IMR-90 (cell line): ENCODE measurements around the gene CXCR6. TPM values are rescaled to one million over a fixed set of nuclear protein-coding genes. Genes with fewer than 3 reads are reported as not detected.

Source experiments
- ATAC-seq: fragments of 200-7000 bp; cut with Tn5 transposase; 2 replicates; pipeline ENCODE4 v1.9.1; 2020; ENCODE audit warnings: low read depth, mild to moderate bottlenecking, moderate library complexity
- BruUV-seq: library from RNA; stranded (reverse); fragments of 400-500 nt; replicated peaks from 2 replicates; lab custom pipeline; 2021; lab: Mats Ljungman, UMichigan
- CTCF ChIA-PET: fragments of 300-600 bp; formaldehyde crosslinking; extraction: SDS; loops from one replicate; lab custom pipeline; 2021; ENCODE audit warnings: antibody characterized with exemption; lab: Yijun Ruan, JAX
- POLR2A ChIA-PET: fragments of 300-600 bp; sonication (Branson Sonifier 250); formaldehyde crosslinking; loops from one replicate; lab custom pipeline; 2022; ENCODE audit warnings: antibody characterized with exemption; ENCODE audit not compliant: unreplicated experiment; lab: Charles Lee
- DNase-seq: peaks from one replicate; pipeline ENCODE4 v3.0.0; 2013
- H2AFZ ChIP-seq: replicated peaks from 2 replicates; pipeline ENCODE3; 2013; ENCODE audit warnings: low read length, mild to moderate bottlenecking; ENCODE audit not compliant: poor library complexity
- H2AK5ac ChIP-seq: 2 replicates; pipeline ENCODE4 v1.6.1; 2013; ENCODE audit warnings: low read depth, low read length, inconsistent platforms
- H2AK9ac ChIP-seq: replicated peaks from 2 replicates; pipeline ENCODE3; 2013; ENCODE audit warnings: mild to moderate bottlenecking, low read depth, low read length, moderate library complexity; ENCODE audit not compliant: poor library complexity
- H2BK120ac ChIP-seq: 2 replicates; pipeline ENCODE4 v1.6.1; 2013; ENCODE audit warnings: low read depth, low read length, inconsistent platforms
- H2BK15ac ChIP-seq: 3 replicates; pipeline ENCODE4 v1.6.1; 2013; ENCODE audit warnings: low read depth, low read length, inconsistent platforms
- H2BK20ac ChIP-seq: 2 replicates; pipeline ENCODE4 v1.6.1; 2013; ENCODE audit warnings: low read depth, mild to moderate bottlenecking, inconsistent platforms, low read length, moderate library complexity
- H2BK5ac ChIP-seq: 2 replicates; pipeline ENCODE4 v1.6.1; 2013; ENCODE audit warnings: mild to moderate bottlenecking, low read depth, low read length, inconsistent platforms; ENCODE audit not compliant: poor library complexity, severe bottlenecking
- H3K14ac ChIP-seq: replicated peaks from 2 replicates; pipeline ENCODE4 v1.6.1; 2013; ENCODE audit warnings: low read depth, low read length, inconsistent platforms
- H3K18ac ChIP-seq: 2 replicates; pipeline ENCODE4 v1.6.1; 2013; ENCODE audit warnings: low read depth, low read length, control low read depth
- H3K23ac ChIP-seq: 2 replicates; pipeline ENCODE4 v1.6.1; 2013; ENCODE audit warnings: low read depth, low read length, inconsistent platforms
- H3K27ac ChIP-seq: 2 replicates; pipeline ENCODE4 v1.5.1; 2013; ENCODE audit warnings: mild to moderate bottlenecking, control low read depth, low read length; ENCODE audit not compliant: insufficient read depth
- H3K27me3 ChIP-seq: 2 replicates; pipeline ENCODE4 v1.6.1; 2013; ENCODE audit warnings: low read length; ENCODE audit not compliant: control insufficient read depth, insufficient read depth
- H3K36me3 ChIP-seq: 2 replicates; pipeline ENCODE4 v1.6.1; 2013; ENCODE audit warnings: low read length, mixed read lengths; ENCODE audit not compliant: control insufficient read depth, insufficient read depth
- H3K4ac ChIP-seq: 2 replicates; pipeline ENCODE4 v1.6.1; 2013; ENCODE audit warnings: low read depth, low read length, inconsistent platforms
- H3K4me1 ChIP-seq: 2 replicates; pipeline ENCODE4 v1.6.1; 2013; ENCODE audit warnings: low read length, mixed read lengths; ENCODE audit not compliant: control insufficient read depth, insufficient read depth
- H3K4me2 ChIP-seq: 2 replicates; pipeline ENCODE4 v1.6.1; 2013; ENCODE audit warnings: low read depth, mild to moderate bottlenecking, control low read depth, low read length, moderate library complexity
- H3K4me3 ChIP-seq: 2 replicates; pipeline ENCODE4 v1.5.1; 2013; ENCODE audit warnings: low read depth, mild to moderate bottlenecking, control low read depth, low read length, moderate library complexity; ENCODE audit not compliant: insufficient read depth
- H3K56ac ChIP-seq: 2 replicates; pipeline ENCODE4 v1.6.1; 2013; ENCODE audit warnings: low read length, inconsistent platforms; ENCODE audit not compliant: insufficient read depth; ENCODE audit errors: extremely low read depth
- H3K79me1 ChIP-seq, 2 experiments: 2 replicates each; pipeline ENCODE4 v1.6.1; 2013; ENCODE audit warnings: low read length in 2 of 2, inconsistent platforms in 1 of 2, low read depth in 1 of 2
- H3K9ac ChIP-seq: 2 replicates; pipeline ENCODE4 v1.6.1; 2013; ENCODE audit warnings: low read depth, low read length, control low read depth
- H3K9me1 ChIP-seq: 2 replicates; pipeline ENCODE4 v1.6.1; 2013; ENCODE audit warnings: low read length, inconsistent platforms; ENCODE audit not compliant: insufficient read depth
- H3K9me3 ChIP-seq: 2 replicates; pipeline ENCODE4 v1.6.1; 2013; ENCODE audit warnings: low read length; ENCODE audit not compliant: control insufficient read depth, insufficient read depth
- H4K20me1 ChIP-seq: 2 replicates; pipeline ENCODE4 v1.6.1; 2013; ENCODE audit warnings: low read length, inconsistent platforms; ENCODE audit not compliant: insufficient read depth
- H4K5ac ChIP-seq: 2 replicates; pipeline ENCODE4 v1.6.1; 2013; ENCODE audit warnings: mild to moderate bottlenecking, low read depth, low read length, control low read depth
- H4K8ac ChIP-seq, 2 experiments: 2 replicates each; pipeline ENCODE4 v1.6.1; 2013; ENCODE audit warnings: low read depth in 2 of 2, low read length in 2 of 2, control low read depth in 1 of 2, inconsistent platforms in 1 of 2
- H4K91ac ChIP-seq: 2 replicates; pipeline ENCODE4 v1.6.1; 2013; ENCODE audit warnings: low read depth, low read length, inconsistent platforms; ENCODE audit not compliant: insufficient read depth
- BHLHE40 ChIP-seq: fragments of 150-350 bp; IDR thresholded peaks from 2 replicates; pipeline ENCODE4 v1.6.1; 2016; ENCODE audit warnings: mild to moderate bottlenecking, low read depth, low read length
- CEBPB ChIP-seq: IDR thresholded peaks from 2 replicates; pipeline ENCODE4 v1.6.1; 2012; ENCODE audit warnings: low read depth, low read length, improper control_type of control experiment
- MAFK ChIP-seq: IDR thresholded peaks from 2 replicates; pipeline ENCODE4 v1.6.1; 2012; ENCODE audit warnings: low read depth, low read length, improper control_type of control experiment
- MXI1 ChIP-seq: IDR thresholded peaks from 2 replicates; pipeline ENCODE4 v1.6.1; 2012; ENCODE audit warnings: low read depth, mild to moderate bottlenecking, low read length, moderate library complexity, borderline replicate concordance
- NFE2L2 ChIP-seq: fragments of 150-350 bp; IDR thresholded peaks from 2 replicates; pipeline ENCODE4 v1.6.1; 2016; ENCODE audit warnings: low read depth, mild to moderate bottlenecking, low read length
- POLR2A ChIP-seq: IDR thresholded peaks from 2 replicates; pipeline ENCODE4 v1.6.1; 2012; ENCODE audit warnings: mild to moderate bottlenecking, low read depth, low read length
- RAD21 ChIP-seq: IDR thresholded peaks from 2 replicates; pipeline ENCODE4 v1.6.1; 2012; ENCODE audit warnings: low read length, improper control_type of control experiment
- RCOR1 ChIP-seq: IDR thresholded peaks from 2 replicates; pipeline ENCODE4 v1.6.1; 2012; ENCODE audit warnings: mild to moderate bottlenecking, low read length, improper control_type of control experiment; ENCODE audit not compliant: insufficient replicate concordance
- RFX5 ChIP-seq: IDR thresholded peaks from 2 replicates; pipeline ENCODE4 v1.8.0; 2012; ENCODE audit warnings: low read depth, mild to moderate bottlenecking, low read length, moderate library complexity
- SMC3 ChIP-seq: fragments of 150-350 bp; IDR thresholded peaks from 2 replicates; pipeline ENCODE4 v1.6.1; 2016; ENCODE audit warnings: low read depth, mild to moderate bottlenecking, antibody characterized with exemption, low read length, moderate library complexity
- USF2 ChIP-seq: fragments of 150-350 bp; IDR thresholded peaks from 2 replicates; pipeline ENCODE4 v1.6.1; 2017; ENCODE audit warnings: mild to moderate bottlenecking, antibody characterized with exemption, low read length, low read depth
- WGBS, 2 experiments: methylation state at CpG; one replicate each; pipeline versions ENCODE4 v1.1.5 to v1.1.7; 2013; ENCODE audit warnings: missing lambda C conversion rate in 2 of 2; ENCODE audit not compliant: insufficient read length in 1 of 2; ENCODE audit errors: extremely low coverage in 2 of 2; 5-methylcytosine and 5-hydroxymethylcytosine counted together
- dilution Hi-C: fragments of 300-500 bp; cut with HindIII; formaldehyde crosslinking; loops from one replicate; pipeline ENCODE4 v1.14.3; 2018; ENCODE audit warnings: low sequenced_read_pairs; ENCODE audit not compliant: unreplicated experiment
- in situ Hi-C: fragments of 300-500 bp; cut with MboI; formaldehyde crosslinking; loops from 3 replicates; pipeline ENCODE4 v1.14.3; 2019; ENCODE audit warnings: low sequenced_read_pairs, inconsistent platforms, mixed read lengths
- intact Hi-C: fragments of 100-400 bp; cut with micrococcal nuclease; formaldehyde crosslinking; loops from 2 replicates; pipeline ENCODE4 v1.10.0; 2022
- polyA plus RNA-seq, 3 experiments: library from polyadenylated mRNA; depleted of rRNA; stranded (reverse); fragments of >200 nt; gene quantifications; 2 replicates each; pipeline ENCODE4 v1.2.3, GENCODE V29; 2012; ENCODE audit warnings: low replicate concordance in 1 of 3
- total RNA-seq: library from RNA; depleted of rRNA; stranded (reverse); fragments of >200 nt; gene quantifications from 2 replicates; pipeline ENCODE4 v1.2.3, GENCODE V29; 2012
- TF ChIP-seq, protein P1 (sequence below): conservative IDR thresholded peaks from 2 replicates; pipeline ENCODE4 v1.5.1; 2012; ENCODE audit warnings: mild to moderate bottlenecking, low read depth, low read length, improper control_type of control experiment

The CXCR6 gene
- total and polyA plus RNA-seq, 2 of the 4 experiments (the other 2 are of a cell fraction): not detected

DNA sequence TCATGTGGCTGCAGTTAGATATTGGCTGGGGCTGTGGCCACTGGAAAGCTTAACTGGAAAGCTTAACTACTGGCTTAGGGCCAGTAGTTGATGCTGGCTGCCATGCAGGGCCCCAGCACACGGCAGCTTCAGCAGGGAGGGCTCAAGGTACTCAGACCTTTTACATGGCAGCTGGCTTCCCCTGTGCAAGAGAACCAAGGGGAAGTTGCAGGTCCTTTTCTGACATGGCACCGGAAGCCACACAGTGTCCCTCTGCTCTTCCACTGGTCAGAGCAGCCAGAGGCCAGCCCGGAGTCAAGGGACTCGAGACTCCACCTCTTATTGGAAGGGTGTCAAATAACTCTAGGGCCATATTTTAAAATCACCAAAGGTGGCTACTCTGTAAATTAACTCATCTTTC is 32.4 kb upstream of the CXCR6 start:
- intact Hi-C loops (no loop called here), dilution Hi-C loops (no loop called here), in situ Hi-C loops (no loop called here)
- no CpG with 5 or more reads among the region's 4 CpGs for WGBS, 2 experiments
- TF ChIP-seq NFE2L2 (no peak), MXI1 (no peak), RCOR1 (no peak), MAFK (no peak), SMC3 (no peak), RAD21 (no peak), POLR2A (no peak), BHLHE40 (no peak), USF2 (no peak), RFX5 (no peak), CEBPB (no peak)
- TF ChIP-seq, protein P1, sequence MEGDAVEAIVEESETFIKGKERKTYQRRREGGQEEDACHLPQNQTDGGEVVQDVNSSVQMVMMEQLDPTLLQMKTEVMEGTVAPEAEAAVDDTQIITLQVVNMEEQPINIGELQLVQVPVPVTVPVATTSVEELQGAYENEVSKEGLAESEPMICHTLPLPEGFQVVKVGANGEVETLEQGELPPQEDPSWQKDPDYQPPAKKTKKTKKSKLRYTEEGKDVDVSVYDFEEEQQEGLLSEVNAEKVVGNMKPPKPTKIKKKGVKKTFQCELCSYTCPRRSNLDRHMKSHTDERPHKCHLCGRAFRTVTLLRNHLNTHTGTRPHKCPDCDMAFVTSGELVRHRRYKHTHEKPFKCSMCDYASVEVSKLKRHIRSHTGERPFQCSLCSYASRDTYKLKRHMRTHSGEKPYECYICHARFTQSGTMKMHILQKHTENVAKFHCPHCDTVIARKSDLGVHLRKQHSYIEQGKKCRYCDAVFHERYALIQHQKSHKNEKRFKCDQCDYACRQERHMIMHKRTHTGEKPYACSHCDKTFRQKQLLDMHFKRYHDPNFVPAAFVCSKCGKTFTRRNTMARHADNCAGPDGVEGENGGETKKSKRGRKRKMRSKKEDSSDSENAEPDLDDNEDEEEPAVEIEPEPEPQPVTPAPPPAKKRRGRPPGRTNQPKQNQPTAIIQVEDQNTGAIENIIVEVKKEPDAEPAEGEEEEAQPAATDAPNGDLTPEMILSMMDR: no peak
- H4K91ac ChIP-seq: no peak overlapping the region
- BruUV-seq: no TSS peak
- H3K18ac ChIP-seq: no peak overlapping the region
- H3K14ac ChIP-seq: no peak overlapping the region
- no peak overlapping the region for H3K56ac ChIP-seq
- H2AFZ ChIP-seq: no peak overlapping the region
- no peak overlapping the region for H3K4me2 ChIP-seq
- H4K8ac ChIP-seq: no peak overlapping the region
- POLR2A ChIA-PET: no interaction called here
- H2AK5ac ChIP-seq: no peak overlapping the region
- no peaks in the 10 kb centered on the region for H3K79me1 ChIP-seq
- DNase-seq (no peak), ATAC-seq (no peak)
- H3K9me3 ChIP-seq: no peaks in the 10 kb centered on the region
- no peaks in the 10 kb centered on the region for H3K36me3 ChIP-seq
- H2BK5ac ChIP-seq: no peak overlapping the region
- CTCF ChIA-PET: no interaction called here
- no peak overlapping the region for H3K27ac ChIP-seq
- H3K4ac ChIP-seq: no peak overlapping the region
- H2AK9ac ChIP-seq: no peak overlapping the region
- no peaks in the 10 kb centered on the region for H4K20me1 ChIP-seq
- H3K23ac ChIP-seq: no peak overlapping the region
- no peak overlapping the region for H3K4me3 ChIP-seq
- no peaks in the 10 kb centered on the region for H3K27me3 ChIP-seq
- no peak overlapping the region for H2BK15ac ChIP-seq
- no peak overlapping the region for H4K5ac ChIP-seq
- H2BK120ac ChIP-seq: no peak overlapping the region
- H3K9ac ChIP-seq: no peak overlapping the region
- no peak overlapping the region for H2BK20ac ChIP-seq
- H3K4me1 ChIP-seq: peaks cover 26% of the 10 kb centered on the region
- H3K9me1 ChIP-seq: peaks cover 12% of the 10 kb centered on the region; the same call in 1 of the 2 replicates
